Right lobe of liver (tissue), 6 donors: Measurements from ENCODE around the gene SMPD3. TPM values are rescaled to one million over a fixed set of nuclear protein-coding genes. Genes with fewer than 3 reads are reported as not detected.
A peak's percentile ranks its signal among the peaks of the same experiment; 100 is the strongest.

Experiments used
- ATAC-seq, 4 donors: fragments of 200-7000 bp; cut with Tn5 transposase; one replicate each; pipeline ENCODE4 v1.9.1; 2020; ENCODE audit warnings: mild to moderate bottlenecking in 4 of 4, moderate library complexity in 4 of 4
- DNase-seq, 3 donors: peaks; one replicate each; pipeline ENCODE4 v3.0.0-alpha.2; 2020
- H3K27ac ChIP-seq, 3 donors: fragments of 200-600 bp; one replicate each; pipeline ENCODE4 v1.8.0; 2022
- H3K27me3 ChIP-seq, 2 donors: fragments of 200-600 bp; one replicate each; pipeline ENCODE4 v1.8.0; 2022
- H3K36me3 ChIP-seq, 4 donors: fragments of 200-600 bp; sonication (generic) in 1 of 4; one replicate each; pipeline versions ENCODE4 v1.5.1 to v1.8.0; 2017 to 2022; ENCODE audit warnings: control low read depth in 1 of 4
- H3K4me1 ChIP-seq, 4 donors: fragments of 200-600 bp; sonication (generic) in 1 of 4; one replicate each; pipeline versions ENCODE4 v1.5.1 to v1.8.0; 2017 to 2022; ENCODE audit warnings: control low read depth in 1 of 4
- H3K4me3 ChIP-seq, 3 donors: fragments of 200-600 bp; one replicate each; pipeline ENCODE4 v1.8.0; 2022
- H3K9me3 ChIP-seq, 4 donors: fragments of 200-600 bp; sonication (generic) in 1 of 4; one replicate each; pipeline versions ENCODE4 v1.5.1 to v1.8.0; 2017 to 2022; ENCODE audit warnings: control low read depth in 1 of 4
- CTCF ChIP-seq, 4 donors: fragments of 200-600 bp in 3 of 4; fragments of 450-650 bp in 1 of 4; IDR thresholded peaks; one replicate each; pipeline versions ENCODE4 v1.5.1 to v1.8.0; 2016 to 2022; ENCODE audit warnings: antibody characterized with exemption in 4 of 4, mild to moderate bottlenecking in 2 of 4
- POLR2A ChIP-seq: fragments of 450-650 bp; IDR thresholded peaks from one replicate; pipeline ENCODE4 v1.6.1; 2017; ENCODE audit warnings: antibody characterized with exemption, mild to moderate bottlenecking
- WGBS: methylation state at CpG from one replicate; pipeline ENCODE4 v1.1.6; 2018; ENCODE audit warnings: low coverage, low lambda C conversion rate; ENCODE audit not compliant: insufficient coverage; ENCODE audit errors: missing lambda C conversion rate; 5-methylcytosine and 5-hydroxymethylcytosine counted together
- intact Hi-C, 2 donors: fragments of 100-400 bp; cut with DNase I; formaldehyde crosslinking; loops; one replicate each; pipeline versions ENCODE4 v1.11.2 to v1.14.1; 2022
- total RNA-seq, 6 experiments: library from RNA; depleted of rRNA in 2 of 6; stranded (reverse); fragments of >200 nt in 2 of 6; fragmentation: NEBNext Ultra II Directional in 3 of 6; extraction: Animal tissue kit (Norgen Biotek cat#: 25700) in 3 of 6; gene quantifications; one replicate each; pipeline versions ENCODE4 v1.1.0 to v1.2.4, GENCODE V29; 2016 to 2023
- donor health status: DM: no; HTN: yes; CAD: no.
- donor health status: DM: no; HTN: no; CAD: no.
- donor health status: DM: no; HTN: no; CAD: no.
- donor health status: DM: no; HTN: yes; CAD: no.
- donor health status: DM: no; HTN: yes; CAD: no.

Gene SMPD3
- total RNA-seq, 6 experiments from 2014 or later: 0.18 to 27.2 (median 5.0) TPM

- H3K27me3 ChIP-seq: no peaks in the 10 kb centered on the region
- H3K36me3 ChIP-seq: no peaks in the 10 kb centered on the region
- ATAC-seq (peak; percentile 15 to 34 (median 32)), DNase-seq (peak in 2 of 3 donors; percentile 83 to 84)
- no peak for TF ChIP-seq CTCF (IDR thresholded peaks at IDR 0.05)
- no peak for TF ChIP-seq POLR2A
- H3K4me3 ChIP-seq: peak overlapping the region in 1 of 3 donors; percentile 1
- intact Hi-C loops: no loop called here
- H3K27ac ChIP-seq: peak overlapping the region in 2 of 3 donors; percentile 62 to 73
- H3K4me1 ChIP-seq: peaks cover 0 to 42% (median 20%) of the 10 kb centered on the region in 4 donors
- H3K9me3 ChIP-seq: no peaks in the 10 kb centered on the region
- 39% methylated on average over 7 of the region's 14 CpGs for WGBS
Observed at GRCh38 chr16:68386628-68387027, 61.7 kb downstream of the SMPD3 start.

- H3K4me3 ChIP-seq: no peak overlapping the region
- H3K4me1 ChIP-seq: peaks cover 0 to 42% (median 20%) of the 10 kb centered on the region in 4 donors
- ATAC-seq: no peak
- 63% methylated on average over 6 of the region's 6 CpGs for WGBS
- H3K27ac ChIP-seq: no peak overlapping the region
- H3K27me3 ChIP-seq: no peaks in the 10 kb centered on the region
- H3K9me3 ChIP-seq: no peaks in the 10 kb centered on the region
- intact Hi-C loops: no loop called here
- TF ChIP-seq POLR2A (no peak), CTCF (IDR thresholded peaks at IDR 0.05) (no peak)
- H3K36me3 ChIP-seq: no peaks in the 10 kb centered on the region
- DNase-seq: peak in 1 of 3 donors; percentile 3
Observed at GRCh38 chr16:68385371-68385770, 62.9 kb downstream of the SMPD3 start.

- TF ChIP-seq CTCF (IDR thresholded peaks at IDR 0.05): no peak
- TF ChIP-seq POLR2A: no peak
- no peaks in the 10 kb centered on the region for H3K36me3 ChIP-seq
- WGBS: 55% methylated on average over 3 of the region's 7 CpGs
- peaks cover 0 to 40% (median 18%) of the 10 kb centered on the region in 4 donors for H3K4me1 ChIP-seq
- H3K9me3 ChIP-seq: no peaks in the 10 kb centered on the region
- H3K27me3 ChIP-seq: no peaks in the 10 kb centered on the region
- ATAC-seq (no peak), DNase-seq (peak in 1 of 3 donors; percentile 15)
- no peak overlapping the region for H3K4me3 ChIP-seq
- intact Hi-C loops: no loop called here
- no peak overlapping the region for H3K27ac ChIP-seq
Observed at GRCh38 chr16:68384288-68385161, 63.8 kb downstream of the SMPD3 start.

GRCh38 chr16:68383858-68384257 is 64.5 kb downstream of the SMPD3 start:
- 100% methylated on average over 2 of the region's 4 CpGs for WGBS
- ATAC-seq: no peak
- peaks cover 0 to 35% (median 16%) of the 10 kb centered on the region in 4 donors for H3K4me1 ChIP-seq
- DNase-seq: peak in 1 of 3 donors; percentile 27
- intact Hi-C loops: no loop called here
- no peaks in the 10 kb centered on the region for H3K36me3 ChIP-seq
- no peaks in the 10 kb centered on the region for H3K27me3 ChIP-seq
- no peaks in the 10 kb centered on the region for H3K9me3 ChIP-seq
- H3K27ac ChIP-seq: no peak overlapping the region
- TF ChIP-seq POLR2A: no peak
- no peak for TF ChIP-seq CTCF (IDR thresholded peaks at IDR 0.05)
- no peak overlapping the region for H3K4me3 ChIP-seq
